Hematopoietic multipotent progenitor cell treated with erythropoietin and hydrocortisone succinate and interleukin-3 and kit ligand, for 6 days (in vitro differentiated cells): ENCODE results near the gene SALL3.

Experiments used
- DNase-seq: peaks from one replicate; pipeline ENCODE4 v3.0.0-alpha.2; 2015

SALL3 gene

DNA sequence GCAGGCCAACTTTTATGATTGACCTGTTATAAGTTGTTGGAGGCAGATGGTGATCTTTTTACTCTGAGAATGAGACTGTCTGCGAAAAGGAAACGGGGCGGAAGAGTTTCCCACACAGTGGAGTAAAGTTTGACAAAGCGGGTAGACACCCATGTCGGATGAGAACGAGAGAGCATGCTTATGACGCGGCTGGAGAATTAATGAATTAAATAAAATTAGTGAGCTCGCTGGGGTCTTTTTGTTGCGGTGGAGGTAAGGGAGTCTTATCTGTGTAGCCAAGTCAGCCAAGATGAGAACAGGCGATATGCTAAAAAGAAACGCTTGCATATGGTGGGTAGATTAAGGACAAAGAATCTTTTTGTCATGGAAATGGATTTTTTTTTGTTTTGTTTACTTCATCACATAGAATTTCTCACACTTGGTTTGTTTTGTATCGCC lies 1.8 kb downstream of the SALL3 start:
- no peak for DNase-seq

DNA sequence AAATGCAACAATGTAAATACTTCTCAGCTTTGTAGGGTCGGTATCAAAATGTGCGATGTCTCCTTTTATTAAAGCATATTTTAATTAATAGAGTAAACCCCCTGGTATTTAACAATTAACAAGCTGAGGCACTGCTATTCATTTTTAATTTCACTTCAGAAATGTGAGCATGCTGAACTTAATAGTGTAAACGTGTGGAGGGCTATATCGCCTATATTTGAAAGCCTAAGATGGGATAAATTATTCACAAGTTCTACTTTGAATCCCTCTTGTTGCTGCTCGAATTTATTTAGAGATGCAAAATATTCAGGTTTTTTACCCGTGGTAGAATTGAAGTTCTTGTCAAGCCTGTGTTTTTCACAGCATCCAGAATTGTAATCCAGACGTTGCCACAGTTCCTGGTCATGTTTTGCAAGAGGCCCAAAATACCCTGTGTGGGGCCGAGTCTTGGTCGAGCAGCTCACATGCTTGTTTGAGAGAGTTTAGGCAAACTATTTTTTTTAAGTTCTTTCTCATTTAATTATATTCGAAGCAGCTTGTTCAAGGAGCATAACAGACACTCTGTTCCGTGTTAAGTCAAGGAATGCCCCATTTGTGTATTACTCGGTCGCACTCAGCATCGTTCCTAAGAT lies 2.5 kb downstream of the SALL3 start:
- no peak for DNase-seq

GRCh38 chr18:78983512-78983911 lies 3.9 kb downstream of the SALL3 start:
- no peak for DNase-seq

- peak; percentile 55 for DNase-seq
Measured at GRCh38 chr18:78984941-78985784, 5.5 kb downstream of the SALL3 start.

DNA sequence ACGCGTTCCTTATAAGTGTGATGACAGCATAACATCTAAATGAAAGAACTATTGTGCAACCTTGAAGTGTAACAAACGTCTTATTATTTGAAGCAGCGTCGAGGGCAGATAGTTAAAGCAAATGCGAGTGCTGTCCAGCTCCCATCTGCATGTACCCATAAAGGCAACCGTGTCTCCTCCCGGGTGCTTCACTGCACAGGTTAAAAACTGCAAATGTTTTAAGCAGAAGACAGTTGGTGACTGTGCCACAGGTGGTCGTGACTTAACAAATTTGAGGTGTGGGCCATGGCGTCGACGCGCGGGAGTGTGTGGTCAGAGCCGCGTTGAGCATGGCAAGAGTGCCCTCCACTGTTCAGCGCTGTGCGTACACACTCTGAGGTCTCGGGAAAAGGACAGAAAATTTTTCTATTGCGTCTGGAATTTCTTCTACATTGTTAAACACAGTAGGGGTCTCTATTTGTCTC lies 6.4 kb downstream of the SALL3 start:
- DNase-seq: peak; percentile 49

- no peak for DNase-seq
Measured at GRCh38 chr18:78991446-78991845, 11.8 kb downstream of the SALL3 start.

- DNase-seq: no peak
Measured at GRCh38 chr18:78992041-78993011, 12.7 kb downstream of the SALL3 start.

- no peak for DNase-seq
Measured at GRCh38 chr18:78993014-78993926, 13.7 kb downstream of the SALL3 start.

DNA sequence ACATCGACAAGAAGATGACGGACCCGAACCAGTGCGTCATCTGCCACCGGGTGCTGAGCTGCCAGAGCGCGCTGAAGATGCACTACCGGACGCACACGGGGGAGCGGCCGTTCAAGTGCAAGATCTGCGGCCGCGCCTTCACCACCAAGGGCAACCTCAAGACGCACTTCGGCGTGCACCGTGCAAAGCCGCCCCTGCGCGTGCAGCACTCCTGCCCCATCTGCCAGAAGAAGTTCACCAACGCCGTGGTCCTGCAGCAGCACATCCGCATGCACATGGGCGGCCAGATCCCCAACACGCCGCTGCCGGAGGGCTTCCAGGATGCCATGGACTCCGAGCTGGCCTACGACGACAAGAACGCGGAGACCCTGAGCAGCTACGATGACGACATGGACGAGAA lies 14.4 kb downstream of the SALL3 start:
- no peak for DNase-seq

DNA sequence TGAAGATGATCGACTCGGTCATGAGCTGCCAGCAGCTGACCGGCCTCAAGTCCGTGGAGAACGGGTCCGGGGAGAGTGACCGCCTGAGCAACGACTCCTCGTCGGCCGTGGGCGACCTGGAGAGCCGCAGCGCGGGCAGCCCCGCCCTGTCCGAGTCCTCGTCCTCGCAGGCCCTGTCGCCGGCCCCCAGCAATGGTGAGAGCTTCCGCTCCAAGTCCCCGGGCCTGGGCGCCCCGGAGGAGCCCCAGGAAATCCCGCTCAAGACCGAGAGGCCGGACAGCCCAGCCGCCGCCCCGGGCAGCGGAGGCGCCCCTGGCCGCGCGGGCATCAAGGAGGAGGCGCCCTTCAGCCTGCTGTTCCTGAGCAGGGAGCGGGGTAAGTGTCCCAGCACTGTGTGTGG lies 14.9 kb downstream of the SALL3 start:
- no peak for DNase-seq

DNA sequence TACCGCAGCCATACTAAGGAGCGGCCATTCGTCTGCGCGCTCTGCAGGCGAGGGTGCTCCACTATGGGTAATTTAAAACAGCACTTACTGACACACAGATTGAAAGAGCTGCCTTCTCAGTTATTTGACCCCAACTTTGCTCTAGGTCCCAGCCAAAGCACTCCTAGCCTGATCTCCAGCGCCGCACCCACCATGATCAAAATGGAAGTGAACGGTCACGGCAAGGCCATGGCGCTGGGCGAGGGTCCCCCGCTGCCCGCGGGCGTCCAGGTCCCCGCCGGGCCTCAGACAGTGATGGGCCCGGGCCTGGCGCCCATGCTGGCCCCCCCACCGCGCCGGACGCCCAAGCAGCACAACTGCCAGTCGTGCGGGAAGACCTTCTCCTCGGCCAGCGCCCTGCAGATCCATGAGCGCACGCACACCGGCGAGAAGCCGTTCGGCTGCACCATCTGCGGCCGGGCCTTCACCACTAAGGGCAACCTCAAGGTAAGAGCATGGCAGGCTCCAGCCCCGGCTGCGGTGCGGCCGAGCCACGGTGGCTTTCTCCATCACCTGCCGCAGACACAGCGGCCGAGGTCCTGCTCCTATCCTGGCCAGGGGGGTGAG lies 15.5 kb downstream of the SALL3 start:
- no peak for DNase-seq

GRCh38 chr18:78995740-78996395 lies 16.2 kb downstream of the SALL3 start:
- DNase-seq: no peak

DNA sequence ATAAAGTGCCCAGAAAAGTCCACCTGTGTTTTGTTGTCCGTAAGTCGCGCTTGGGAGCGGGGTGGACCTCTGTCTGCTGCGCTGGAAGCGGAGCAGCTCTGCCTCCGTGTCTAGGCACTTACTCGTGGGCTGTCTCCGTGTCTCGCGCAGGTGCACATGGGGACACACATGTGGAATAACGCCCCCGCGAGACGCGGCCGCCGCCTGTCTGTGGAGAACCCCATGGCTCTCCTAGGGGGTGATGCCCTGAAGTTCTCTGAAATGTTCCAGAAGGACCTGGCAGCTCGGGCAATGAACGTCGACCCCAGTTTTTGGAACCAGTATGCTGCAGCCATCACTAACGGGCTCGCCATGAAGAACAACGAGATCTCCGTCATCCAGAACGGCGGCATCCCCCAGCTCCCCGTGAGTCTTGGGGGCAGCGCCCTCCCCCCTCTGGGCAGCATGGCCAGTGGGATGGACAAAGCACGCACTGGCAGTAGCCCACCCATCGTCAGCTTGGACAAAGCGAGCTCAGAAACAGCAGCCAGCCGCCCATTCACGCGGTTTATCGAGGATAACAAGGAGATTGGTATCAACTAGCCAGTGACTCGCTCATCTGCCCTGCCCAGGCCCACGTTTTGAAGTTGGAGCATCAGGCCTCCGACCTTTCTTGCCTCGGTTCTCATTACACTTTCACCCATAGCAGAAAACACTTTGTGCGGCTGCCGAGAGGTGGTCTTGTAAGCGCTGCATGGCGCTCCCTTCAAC lies 17.3 kb downstream of the SALL3 start:
- DNase-seq: no peak

- DNase-seq: no peak
Measured at GRCh38 chr18:78998371-78999071, 18.9 kb downstream of the SALL3 start.

DNA sequence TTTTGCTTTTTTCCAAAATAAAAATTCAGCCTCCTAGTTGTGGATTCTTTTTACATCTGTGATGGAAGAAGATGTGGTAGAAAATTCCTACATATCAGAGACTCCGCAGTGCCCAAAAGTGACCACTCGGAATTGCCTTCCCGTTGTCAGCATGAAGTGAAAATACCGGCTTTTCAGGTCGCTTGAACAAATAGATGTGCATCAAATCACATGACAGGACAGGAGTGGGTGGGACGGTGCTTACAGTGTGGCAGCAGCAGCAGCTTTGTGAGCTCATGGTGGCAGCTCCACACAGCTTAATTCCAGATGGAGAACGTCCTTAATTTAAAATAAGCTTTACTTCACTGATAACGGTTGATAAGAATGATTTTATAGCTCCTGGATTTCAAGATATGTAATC lies 20.3 kb downstream of the SALL3 start:
- DNase-seq: no peak

GRCh38 chr18:79000997-79001396 lies 21.4 kb downstream of the SALL3 start:
- DNase-seq: no peak

DNA sequence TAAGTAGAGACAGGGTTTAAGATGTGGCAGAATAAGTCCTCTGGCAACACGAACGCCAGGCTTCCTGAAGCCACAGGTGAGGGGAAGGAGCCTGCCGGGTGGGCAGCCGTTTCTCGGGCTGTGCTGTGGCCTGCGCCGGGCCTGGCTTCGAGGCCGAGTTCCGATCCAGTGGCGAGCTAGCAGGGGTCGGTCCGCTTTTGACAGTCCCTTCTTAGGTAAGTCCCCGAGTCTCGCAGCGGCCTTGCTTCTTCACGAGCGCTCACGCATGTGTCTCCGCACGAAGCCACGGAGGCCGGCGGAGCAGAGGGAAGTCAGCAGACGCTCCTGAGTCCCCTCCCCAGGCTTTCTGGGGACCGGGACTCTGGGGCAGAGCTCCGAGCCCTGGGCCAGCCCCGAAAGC lies 26.0 kb downstream of the SALL3 start:
- DNase-seq: no peak

GRCh38 chr18:79006106-79006795 lies 26.6 kb downstream of the SALL3 start:
- no peak for DNase-seq

DNA sequence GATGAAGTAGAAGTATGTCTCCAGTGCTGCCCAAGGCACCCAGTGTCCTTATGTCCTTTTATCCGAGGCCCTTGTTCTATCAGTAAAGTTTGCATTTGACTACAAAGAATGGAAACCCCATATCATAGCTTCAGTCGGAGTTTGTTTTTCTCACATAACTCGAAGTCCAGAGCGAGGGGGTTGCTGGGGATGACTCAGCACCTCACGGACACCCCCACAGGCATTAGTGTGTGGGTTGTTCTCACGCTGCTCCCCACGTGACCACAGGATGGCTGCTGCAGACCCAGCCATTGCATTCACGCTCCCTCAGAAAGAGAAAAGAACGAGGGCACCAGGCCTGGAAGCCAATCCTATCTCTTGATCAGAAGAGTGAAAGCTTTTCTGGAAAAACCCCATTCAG lies 27.8 kb downstream of the SALL3 start:
- DNase-seq: no peak
